Femur (tissue), 1 donor: Measurements from ENCODE around the gene PLOD2.

Experiments used
- DNase-seq: peaks from one replicate; pipeline ENCODE4 v3.0.0-alpha.2; 2017

Gene PLOD2

GRCh38 chr3:146033950-146034349 is 127.0 kb downstream of the PLOD2 start:
- DNase-seq = no peak

GRCh38 chr3:146026547-146026946 is 134.4 kb downstream of the PLOD2 start:
- no peak for DNase-seq

- DNase-seq = no peak
These were observed 136.7 kb downstream of the PLOD2 start for GRCh38 chr3:146024260-146024659.

- no peak for DNase-seq
These were observed 140.0 kb downstream of the PLOD2 start for GRCh38 chr3:146020969-146021368.

- DNase-seq = no peak
These were observed 141.5 kb downstream of the PLOD2 start for GRCh38 chr3:146019508-146019907.
